ENCODE results near the gene PDE10A.

Gene PDE10A

GRCh38 chr6:165662749-165663376 is at the start of gene PDE10A:
TSS of gene PDE10A (minus strand) at chr6:165663241. CDS start at chr6:165662811, 430 bp downstream.
- peak within 1 kb of the TSS; percentile 63 for H3K4me3 ChIP-seq (ENCODE audit: low read length)
- no peak within 1 kb of the TSS for H3K27ac ChIP-seq (ENCODE audit: low read length)
- H3K36me3 ChIP-seq (ENCODE audit: insufficient read depth, low read depth, low read length), result no peaks in the 10 kb centered on the region
- peaks cover 10% of the 10 kb centered on the region; the same call in 1 of the 2 replicates for H3K4me1 ChIP-seq (ENCODE audit: insufficient read depth, low read length)
- no peaks in the 10 kb centered on the region for H3K9me3 ChIP-seq (ENCODE audit: insufficient read depth, low read depth, low read length)
- peaks cover 90% of the 10 kb centered on the region for H3K27me3 ChIP-seq (ENCODE audit: insufficient read depth, low read length)
- H3K9ac ChIP-seq (ENCODE audit: low read depth, low read length), result peak within 1 kb of the TSS; percentile 28; the same call in 1 of the 2 replicates

GRCh38 chr6:165708985-165709576 is 46.0 kb upstream of the PDE10A start:
- H3K4me1 ChIP-seq (ENCODE audit: insufficient read depth, low read length), result peaks cover 4% of the 10 kb centered on the region; the same call in 1 of the 2 replicates

GRCh38 chr6:165707067-165707853 is 44.2 kb upstream of the PDE10A start:
- Histone ChIP-seq H3K36me3 (ENCODE audit: insufficient read depth, low read depth, low read length) (no peaks in the 10 kb centered on the region), H3K9me3 (ENCODE audit: insufficient read depth, low read depth, low read length) (no peaks in the 10 kb centered on the region), H3K4me3 (ENCODE audit: low read length) (no peak overlapping the region), H3K9ac (ENCODE audit: low read depth, low read length) (no peak overlapping the region), H3K4me1 (ENCODE audit: insufficient read depth, low read length) (peaks cover 4% of the 10 kb centered on the region; the same call in 1 of the 2 replicates), H3K27ac (ENCODE audit: low read length) (no peak overlapping the region), H3K27me3 (ENCODE audit: insufficient read depth, low read length) (no peaks in the 10 kb centered on the region)

More at GRCh38 chr6:165708985-165709576, 46.0 kb upstream of the PDE10A start:
- Histone ChIP-seq H3K27ac (ENCODE audit: low read length) (no peak overlapping the region), H3K27me3 (ENCODE audit: insufficient read depth, low read length) (no peaks in the 10 kb centered on the region), H3K9me3 (ENCODE audit: insufficient read depth, low read depth, low read length) (no peaks in the 10 kb centered on the region), H3K9ac (ENCODE audit: low read depth, low read length) (no peak overlapping the region), H3K4me3 (ENCODE audit: low read length) (no peak overlapping the region), H3K36me3 (ENCODE audit: insufficient read depth, low read depth, low read length) (no peaks in the 10 kb centered on the region)

- H3K4me1 ChIP-seq (ENCODE audit: insufficient read depth, low read length), result peaks cover 4% of the 10 kb centered on the region; the same call in 1 of the 2 replicates
- no peak overlapping the region for H3K27ac ChIP-seq (ENCODE audit: low read length)
- H3K36me3 ChIP-seq (ENCODE audit: insufficient read depth, low read depth, low read length), result no peaks in the 10 kb centered on the region
- H3K27me3 ChIP-seq (ENCODE audit: insufficient read depth, low read length), result no peaks in the 10 kb centered on the region
- H3K9me3 ChIP-seq (ENCODE audit: insufficient read depth, low read depth, low read length), result no peaks in the 10 kb centered on the region
- H3K4me3 ChIP-seq (ENCODE audit: low read length), result no peak overlapping the region
- H3K9ac ChIP-seq (ENCODE audit: low read depth, low read length), result no peak overlapping the region
These were observed 42.9 kb upstream of the PDE10A start for GRCh38 chr6:165705941-165706340.

GRCh38 chr6:165704045-165704748 is 41.2 kb upstream of the PDE10A start:
- H3K27ac ChIP-seq (ENCODE audit: low read length), result no peak overlapping the region
- H3K9me3 ChIP-seq (ENCODE audit: insufficient read depth, low read depth, low read length), result no peaks in the 10 kb centered on the region
- no peaks in the 10 kb centered on the region for H3K4me1 ChIP-seq (ENCODE audit: insufficient read depth, low read length)
- H3K9ac ChIP-seq (ENCODE audit: low read depth, low read length), result no peak overlapping the region
- H3K27me3 ChIP-seq (ENCODE audit: insufficient read depth, low read length), result no peaks in the 10 kb centered on the region
- no peak overlapping the region for H3K4me3 ChIP-seq (ENCODE audit: low read length)
- H3K36me3 ChIP-seq (ENCODE audit: insufficient read depth, low read depth, low read length), result no peaks in the 10 kb centered on the region

GRCh38 chr6:165702669-165703068 is 39.6 kb upstream of the PDE10A start:
- Histone ChIP-seq H3K27me3 (ENCODE audit: insufficient read depth, low read length) (no peaks in the 10 kb centered on the region), H3K4me1 (ENCODE audit: insufficient read depth, low read length) (no peaks in the 10 kb centered on the region), H3K27ac (ENCODE audit: low read length) (no peak overlapping the region), H3K4me3 (ENCODE audit: low read length) (no peak overlapping the region), H3K36me3 (ENCODE audit: insufficient read depth, low read depth, low read length) (no peaks in the 10 kb centered on the region), H3K9ac (ENCODE audit: low read depth, low read length) (no peak overlapping the region), H3K9me3 (ENCODE audit: insufficient read depth, low read depth, low read length) (no peaks in the 10 kb centered on the region)

- H3K36me3 ChIP-seq (ENCODE audit: insufficient read depth, low read depth, low read length), result no peaks in the 10 kb centered on the region
- H3K4me1 ChIP-seq (ENCODE audit: insufficient read depth, low read length), result no peaks in the 10 kb centered on the region
- H3K27me3 ChIP-seq (ENCODE audit: insufficient read depth, low read length), result no peaks in the 10 kb centered on the region
- no peak overlapping the region for H3K27ac ChIP-seq (ENCODE audit: low read length)
- no peaks in the 10 kb centered on the region for H3K9me3 ChIP-seq (ENCODE audit: insufficient read depth, low read depth, low read length)
- H3K4me3 ChIP-seq (ENCODE audit: low read length), result no peak overlapping the region
- no peak overlapping the region for H3K9ac ChIP-seq (ENCODE audit: low read depth, low read length)
These were observed 38.7 kb upstream of the PDE10A start for GRCh38 chr6:165701564-165702354.

GRCh38 chr6:165701005-165701404 is 38.0 kb upstream of the PDE10A start:
- no peaks in the 10 kb centered on the region for H3K27me3 ChIP-seq (ENCODE audit: insufficient read depth, low read length)
- no peaks in the 10 kb centered on the region for H3K9me3 ChIP-seq (ENCODE audit: insufficient read depth, low read depth, low read length)

GRCh38 chr6:165698868-165699267 is 35.8 kb upstream of the PDE10A start:
- Histone ChIP-seq H3K9me3 (ENCODE audit: insufficient read depth, low read depth, low read length) (no peaks in the 10 kb centered on the region), H3K36me3 (ENCODE audit: insufficient read depth, low read depth, low read length) (no peaks in the 10 kb centered on the region), H3K27ac (ENCODE audit: low read length) (no peak overlapping the region), H3K4me3 (ENCODE audit: low read length) (no peak overlapping the region), H3K9ac (ENCODE audit: low read depth, low read length) (no peak overlapping the region), H3K4me1 (ENCODE audit: insufficient read depth, low read length) (no peaks in the 10 kb centered on the region), H3K27me3 (ENCODE audit: insufficient read depth, low read length) (no peaks in the 10 kb centered on the region)

More at GRCh38 chr6:165701005-165701404, 38.0 kb upstream of the PDE10A start:
- Histone ChIP-seq H3K4me1 (ENCODE audit: insufficient read depth, low read length) (no peaks in the 10 kb centered on the region), H3K27ac (ENCODE audit: low read length) (no peak overlapping the region), H3K4me3 (ENCODE audit: low read length) (no peak overlapping the region), H3K36me3 (ENCODE audit: insufficient read depth, low read depth, low read length) (no peaks in the 10 kb centered on the region), H3K9ac (ENCODE audit: low read depth, low read length) (no peak overlapping the region)

- no peak overlapping the region for H3K9ac ChIP-seq (ENCODE audit: low read depth, low read length)
- no peaks in the 10 kb centered on the region for H3K36me3 ChIP-seq (ENCODE audit: insufficient read depth, low read depth, low read length)
- no peak overlapping the region for H3K27ac ChIP-seq (ENCODE audit: low read length)
- no peak overlapping the region for H3K4me3 ChIP-seq (ENCODE audit: low read length)
- no peaks in the 10 kb centered on the region for H3K27me3 ChIP-seq (ENCODE audit: insufficient read depth, low read length)
- H3K4me1 ChIP-seq (ENCODE audit: insufficient read depth, low read length), result no peaks in the 10 kb centered on the region
- no peaks in the 10 kb centered on the region for H3K9me3 ChIP-seq (ENCODE audit: insufficient read depth, low read depth, low read length)
These were observed 34.1 kb upstream of the PDE10A start for GRCh38 chr6:165697171-165697570.

All from iPS-20b (cell line).